ENCODE results near the gene LPP.
A peak's percentile ranks its signal among the peaks of the same experiment; 100 is the strongest.

Gene LPP

GRCh38 chr3:188778091-188778852 lies 624.3 kb downstream of the LPP start:
- no peak for DNase-seq

- DNase-seq: no peak
Observed at GRCh38 chr3:188779281-188779980, 625.5 kb downstream of the LPP start.

GRCh38 chr3:188780193-188781147 lies 626.5 kb downstream of the LPP start:
- DNase-seq: no peak

DNA sequence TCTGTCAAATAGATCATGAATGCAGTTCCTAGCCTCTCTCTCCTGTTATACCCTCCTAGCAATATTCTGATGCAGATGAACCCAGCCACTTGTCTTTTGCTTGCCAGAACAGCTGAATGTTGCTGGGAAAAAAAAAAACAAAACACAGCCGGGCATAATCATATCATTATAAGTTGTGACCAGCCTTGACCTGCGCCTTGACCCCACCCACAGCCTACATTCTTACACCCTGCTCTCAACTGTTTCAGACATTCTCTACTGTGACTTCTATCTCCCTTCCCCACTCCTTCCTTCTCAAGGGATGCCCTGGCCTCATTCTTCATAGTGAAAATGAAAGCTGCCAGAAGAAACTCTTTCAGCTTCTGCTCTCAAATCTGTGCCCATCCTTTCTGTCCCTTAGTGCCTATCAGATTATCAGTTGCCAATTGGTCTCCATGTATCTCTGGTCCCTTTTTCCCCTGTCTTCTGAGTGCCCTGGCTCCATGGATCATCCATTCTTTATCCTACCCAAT lies 628.7 kb downstream of the LPP start:
- DNase-seq: no peak

GRCh38 chr3:188786424-188786823 lies 632.5 kb downstream of the LPP start:
- DNase-seq: no peak

- no peak for DNase-seq
Observed at GRCh38 chr3:188788621-188789081, 634.7 kb downstream of the LPP start.

DNA sequence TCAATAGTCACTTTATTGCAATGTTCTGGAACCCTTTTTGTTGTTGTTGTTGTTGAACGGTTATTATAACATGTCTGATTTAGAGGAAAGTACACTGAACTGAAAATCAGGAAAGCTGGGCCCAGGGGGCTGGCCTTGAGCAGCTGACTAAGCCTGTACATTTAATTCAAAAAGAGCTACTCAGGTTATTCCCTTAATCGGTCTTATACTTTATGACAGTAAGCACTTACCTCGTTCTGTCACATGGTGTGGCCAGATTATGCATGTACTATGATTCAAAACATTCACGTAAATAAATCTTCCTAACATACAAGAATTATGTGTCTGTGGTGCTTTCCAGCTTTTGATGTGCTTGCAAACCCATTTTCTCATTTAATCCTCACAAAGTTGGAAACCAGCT lies 635.3 kb downstream of the LPP start:
- no peak for DNase-seq

DNA sequence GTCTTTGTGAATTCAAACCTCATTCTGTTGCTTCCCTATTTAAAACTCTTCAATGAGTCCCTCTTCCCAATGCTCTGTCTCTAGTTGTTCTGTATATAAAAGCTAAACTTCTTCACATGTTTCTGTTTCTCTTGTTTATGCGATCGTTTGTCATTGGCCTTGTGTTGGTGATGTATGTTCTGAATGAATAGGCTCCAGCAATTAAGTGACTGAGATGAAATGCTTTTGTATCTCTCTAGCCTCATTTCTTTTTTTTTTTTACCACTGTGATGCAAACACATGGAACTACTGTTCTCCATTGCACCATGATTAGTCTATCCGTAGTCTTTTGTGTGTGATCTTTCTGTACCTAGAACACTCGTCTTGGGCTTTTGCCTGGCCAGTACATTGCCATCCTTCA lies 637.4 kb downstream of the LPP start:
- DNase-seq: no peak

- DNase-seq: no peak
Observed at GRCh38 chr3:188792793-188793192, 638.8 kb downstream of the LPP start.

- peak in 1 of 2 experiments; percentile 23 for DNase-seq
Observed at GRCh38 chr3:188796122-188796631, 642.2 kb downstream of the LPP start.

- DNase-seq: no peak
Observed at GRCh38 chr3:188797045-188797444, 643.1 kb downstream of the LPP start.

DNA sequence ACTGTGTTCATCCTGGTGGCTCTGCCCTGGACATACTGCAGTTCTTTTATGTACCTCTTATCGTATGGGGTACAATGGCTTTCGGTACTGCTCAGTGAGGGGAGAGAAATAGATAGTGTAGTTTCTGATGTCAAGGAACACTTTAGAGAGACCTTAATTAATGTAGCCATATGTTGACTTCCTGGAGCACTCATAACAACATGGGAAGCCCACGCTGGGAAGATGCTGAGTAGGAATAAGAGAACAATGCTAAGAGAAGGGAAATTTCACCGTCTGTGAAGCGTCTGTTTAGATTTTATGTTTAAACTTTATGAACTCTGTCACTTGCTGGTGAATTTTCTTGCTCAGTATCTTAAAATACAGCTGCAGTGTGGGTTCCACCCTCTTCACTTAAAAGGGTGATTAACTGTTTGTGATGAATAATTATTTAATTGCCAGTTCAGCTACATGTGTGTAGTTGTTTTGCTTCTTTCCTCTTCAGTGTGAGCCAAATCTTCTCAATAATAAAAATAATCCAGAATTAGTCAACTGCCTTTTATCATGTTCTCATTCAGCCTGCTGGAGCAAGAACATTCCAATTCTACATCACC lies 644.7 kb downstream of the LPP start:
- no peak for DNase-seq

DNA sequence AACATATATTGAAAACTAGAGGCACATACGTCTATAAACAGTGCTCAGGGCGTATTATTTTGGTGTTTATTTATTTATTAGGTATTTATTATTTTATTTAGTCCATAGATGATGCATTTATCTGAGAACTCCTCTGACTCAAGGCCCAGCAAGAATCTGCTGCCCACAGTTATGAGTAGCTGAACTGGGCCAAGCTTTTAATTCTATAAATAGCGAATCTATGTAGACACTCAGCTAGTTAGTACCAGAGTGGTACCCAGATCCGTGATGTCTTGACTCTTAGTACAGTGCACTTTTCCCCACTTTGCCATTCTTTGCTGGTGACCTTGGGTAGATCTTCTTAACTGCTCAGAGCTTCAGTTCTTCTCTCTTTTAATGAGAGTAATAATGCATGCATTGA lies 647.4 kb downstream of the LPP start:
- DNase-seq: no peak

DNA sequence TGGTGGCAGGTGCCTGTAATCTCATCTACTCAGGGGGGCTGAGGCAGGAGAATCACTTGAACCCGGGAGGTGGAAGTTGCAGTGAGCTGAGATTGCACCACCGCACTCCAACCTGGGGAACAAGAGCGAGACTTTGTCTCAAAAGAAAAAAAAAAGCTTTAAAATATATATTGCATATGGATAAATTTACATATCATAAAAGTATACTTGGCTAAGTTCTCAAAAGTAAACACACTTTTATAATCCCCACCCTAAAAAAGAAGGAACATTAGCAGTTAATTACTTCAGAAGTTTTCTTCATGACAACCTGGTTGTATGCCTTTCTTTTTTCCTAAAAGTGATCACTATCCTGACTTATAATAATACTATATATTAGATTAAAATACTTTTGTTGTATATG lies 648.7 kb downstream of the LPP start:
- no peak for DNase-seq

DNA sequence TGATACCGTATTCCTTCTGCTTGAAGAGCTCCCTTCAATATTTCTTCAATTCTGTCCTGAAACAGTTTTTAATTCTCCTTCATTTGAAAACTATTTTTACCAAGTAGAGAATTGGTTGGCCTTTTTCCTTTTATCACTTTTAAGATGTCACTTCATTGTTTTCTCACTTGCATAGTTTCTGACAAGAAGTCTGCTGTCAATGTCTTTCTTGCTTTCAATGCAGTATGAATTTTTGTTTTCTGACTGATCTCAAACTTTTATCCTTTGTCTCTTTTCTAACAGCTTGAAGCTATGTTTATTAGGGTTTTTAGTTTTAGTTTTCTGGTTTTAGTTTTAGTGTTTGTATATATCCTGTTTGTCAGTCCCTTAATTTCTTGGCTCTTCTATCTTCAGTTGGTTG lies 653.0 kb downstream of the LPP start:
- peak in 1 of 2 experiments; percentile 19 for DNase-seq

- DNase-seq: no peak
Observed at GRCh38 chr3:188812198-188812597, 658.2 kb downstream of the LPP start.

GRCh38 chr3:188814581-188814980 lies 660.6 kb downstream of the LPP start:
- no peak for DNase-seq

DNA sequence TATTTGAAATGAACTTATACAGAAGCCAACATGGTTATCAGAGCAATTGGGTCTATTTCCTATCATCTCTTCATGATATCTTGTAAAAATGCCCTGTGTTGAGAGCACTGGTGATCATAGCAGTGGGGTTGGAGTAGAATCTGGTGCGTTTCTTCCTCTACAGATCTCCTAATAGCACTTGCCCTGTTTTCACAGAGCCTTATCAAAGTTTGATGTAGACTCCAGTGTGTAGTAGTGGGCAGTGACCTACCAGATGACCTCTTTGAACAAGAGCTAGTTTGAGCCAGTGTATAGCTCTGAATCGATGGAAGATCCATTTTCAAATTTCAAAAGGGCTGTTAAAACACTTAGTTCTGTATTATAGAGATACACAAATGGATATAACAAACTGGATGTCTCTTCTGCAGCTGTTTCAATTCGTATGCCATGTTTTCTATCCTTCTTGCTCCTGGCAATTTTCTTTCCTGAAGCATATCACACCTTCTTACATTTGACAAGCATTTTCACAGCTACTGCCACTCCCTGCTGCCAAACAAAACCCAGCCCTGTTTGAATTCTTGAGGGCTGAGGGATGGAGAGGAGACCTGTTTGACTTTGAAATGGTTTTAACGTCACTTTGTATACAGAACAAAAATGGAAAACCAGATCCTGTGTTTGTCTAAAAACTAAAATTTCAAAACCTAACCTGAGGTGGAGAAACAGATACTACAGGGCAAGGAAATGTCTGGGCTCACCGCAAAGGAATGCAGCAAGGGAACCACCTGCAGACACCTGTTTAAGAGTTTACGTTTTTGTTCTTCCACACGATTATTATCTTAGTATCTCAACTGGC lies 663.4 kb downstream of the LPP start:
- no peak for DNase-seq

DNA sequence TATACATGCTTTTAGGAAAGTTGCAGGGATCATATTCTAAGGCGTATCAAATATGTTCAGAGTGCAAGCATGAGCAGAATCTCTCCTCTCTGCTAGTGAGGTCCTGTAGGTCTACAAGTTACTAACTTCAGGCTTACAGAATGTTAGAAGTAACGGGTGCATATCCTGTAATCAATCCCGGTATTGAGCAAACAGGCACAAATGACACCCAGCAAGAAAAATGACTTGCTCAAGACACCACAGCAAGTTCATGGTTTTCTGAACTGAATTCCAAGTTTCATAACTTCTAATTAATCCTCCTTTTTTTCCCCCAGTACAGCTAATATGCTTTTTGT lies 663.9 kb downstream of the LPP start:
- DNase-seq: no peak

- no peak for DNase-seq
Observed at GRCh38 chr3:188818282-188818681, 664.3 kb downstream of the LPP start.

DNA sequence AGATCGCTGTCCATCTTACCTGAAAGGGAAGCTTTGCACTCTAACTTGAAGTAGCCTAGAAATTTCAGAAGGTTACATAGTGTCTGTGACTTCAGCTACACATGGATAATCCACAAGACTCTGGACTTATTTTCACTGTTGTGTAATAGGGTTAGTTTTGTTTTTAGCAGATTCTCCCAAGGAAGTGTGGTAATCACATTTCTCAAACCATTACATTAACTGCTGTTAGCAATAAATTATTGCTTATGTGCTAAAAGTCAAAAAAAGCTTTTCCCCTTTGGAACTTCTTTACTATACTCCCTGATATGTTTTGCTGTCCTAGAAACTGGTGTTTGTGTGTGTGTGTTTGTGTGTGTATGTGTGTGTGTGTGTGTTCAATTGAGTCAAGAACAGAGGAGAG lies 666.0 kb downstream of the LPP start:
- DNase-seq: no peak

GRCh38 chr3:188822004-188822403 lies 668.0 kb downstream of the LPP start:
- DNase-seq: no peak

All from SW 1271 (cell line).